ENCODE results near the gene MCOLN1.

The MCOLN1 gene

GRCh38 chr19:7582446-7582845, 60.0 kb downstream of the MCOLN1 start:
- in situ Hi-C loops (cut with HindIII; ENCODE audit: low pct_ligation_motif_present, low sequenced_read_pairs) = no loop called here
- Histone ChIP-seq H3K27me3 (replicated peaks) (no peaks in the 10 kb centered on the region), H3K27ac (no peak overlapping the region), H3K36me3 (replicated peaks) (no peaks in the 10 kb centered on the region), H3K4me3 (ENCODE audit: low read depth, low read length) (no peak overlapping the region)
- no peak for TF ChIP-seq CTCF (IDR thresholded peaks at IDR 0.05; ENCODE audit: low read depth, low read length, missing control alignments)
- DNase-seq = no peak

All from brain microvascular endothelial cell (primary cell).